Measurements from ENCODE around the gene DDX24.

DNA sequence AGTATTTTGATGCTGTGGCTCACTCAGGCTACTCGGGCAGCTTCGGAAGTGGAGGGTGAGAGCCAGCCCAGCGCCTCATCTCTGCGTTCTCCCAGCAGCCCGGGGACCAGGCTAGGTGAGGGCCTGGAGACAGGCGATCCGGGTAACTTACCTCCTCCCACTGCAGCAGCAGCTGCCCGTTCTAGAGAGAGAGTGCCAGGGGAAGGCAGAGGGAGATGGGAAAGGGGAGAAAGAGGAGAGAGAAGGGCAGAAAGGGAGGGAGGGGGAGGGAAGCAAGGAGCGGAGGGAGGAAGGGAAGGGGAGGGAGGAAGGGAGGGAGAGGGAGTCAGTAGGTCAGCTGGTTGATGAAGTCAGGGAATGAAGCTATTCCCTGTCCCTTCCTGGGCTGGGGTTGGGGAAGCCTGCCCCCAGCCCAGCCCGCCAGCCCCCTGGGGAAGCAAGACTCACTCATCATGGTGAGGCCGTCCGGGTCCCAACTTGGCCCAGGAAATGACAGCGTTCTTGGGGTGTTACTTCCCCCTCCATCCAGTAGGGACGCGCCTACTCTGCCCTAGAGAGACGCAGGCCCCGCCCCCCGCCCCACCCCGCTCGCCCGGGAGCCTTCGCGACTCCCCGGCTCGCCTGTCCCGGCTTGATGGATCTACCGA lies 48.2 kb upstream of the DDX24 start, which contains the start of gene IFI27L2:
- TF ChIP-seq POLR2A (IDR thresholded peaks at IDR 0.05) (no peak), POLR2AphosphoS5 (IDR thresholded peaks at IDR 0.05) (no peak)
- TF ChIP-seq, protein P1, sequence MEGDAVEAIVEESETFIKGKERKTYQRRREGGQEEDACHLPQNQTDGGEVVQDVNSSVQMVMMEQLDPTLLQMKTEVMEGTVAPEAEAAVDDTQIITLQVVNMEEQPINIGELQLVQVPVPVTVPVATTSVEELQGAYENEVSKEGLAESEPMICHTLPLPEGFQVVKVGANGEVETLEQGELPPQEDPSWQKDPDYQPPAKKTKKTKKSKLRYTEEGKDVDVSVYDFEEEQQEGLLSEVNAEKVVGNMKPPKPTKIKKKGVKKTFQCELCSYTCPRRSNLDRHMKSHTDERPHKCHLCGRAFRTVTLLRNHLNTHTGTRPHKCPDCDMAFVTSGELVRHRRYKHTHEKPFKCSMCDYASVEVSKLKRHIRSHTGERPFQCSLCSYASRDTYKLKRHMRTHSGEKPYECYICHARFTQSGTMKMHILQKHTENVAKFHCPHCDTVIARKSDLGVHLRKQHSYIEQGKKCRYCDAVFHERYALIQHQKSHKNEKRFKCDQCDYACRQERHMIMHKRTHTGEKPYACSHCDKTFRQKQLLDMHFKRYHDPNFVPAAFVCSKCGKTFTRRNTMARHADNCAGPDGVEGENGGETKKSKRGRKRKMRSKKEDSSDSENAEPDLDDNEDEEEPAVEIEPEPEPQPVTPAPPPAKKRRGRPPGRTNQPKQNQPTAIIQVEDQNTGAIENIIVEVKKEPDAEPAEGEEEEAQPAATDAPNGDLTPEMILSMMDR (IDR thresholded peaks at IDR 0.05): peak in 1 of 2 donors; percentile 33

Data from suprapubic skin (tissue), 4 donors.